ENCODE data around the gene CTNNAL1. TPM values are rescaled to one million over a fixed set of nuclear protein-coding genes. Genes with fewer than 3 reads are reported as not detected.

Gene CTNNAL1
- total and polyA plus RNA-seq, 9 of the 15 experiments (the other 6 are each of a cell fraction or from before 2014, with no cell fraction given) = 23.2 to 78.0 (median 46.7) TPM

DNA sequence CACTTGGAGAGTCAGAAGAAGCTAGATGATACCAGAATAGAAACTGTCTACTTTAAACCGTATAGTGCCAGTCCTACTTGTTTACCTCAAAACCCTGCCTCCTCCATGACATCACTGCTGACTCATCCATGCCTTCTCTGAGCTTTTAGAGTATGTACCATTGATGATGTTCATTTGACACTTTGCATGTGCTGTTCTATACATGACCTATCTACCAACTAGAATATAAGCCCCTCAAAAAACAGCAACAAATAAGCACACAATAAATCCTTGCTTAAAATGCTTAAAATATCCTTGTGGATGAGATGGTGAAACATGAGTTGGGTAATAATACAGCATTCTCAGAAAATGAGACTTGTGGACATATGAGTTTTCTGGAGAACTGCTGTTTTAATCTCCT lies 2.6 kb downstream of the CTNNAL1 start (continued):
- TF ChIP-seq, protein P1, sequence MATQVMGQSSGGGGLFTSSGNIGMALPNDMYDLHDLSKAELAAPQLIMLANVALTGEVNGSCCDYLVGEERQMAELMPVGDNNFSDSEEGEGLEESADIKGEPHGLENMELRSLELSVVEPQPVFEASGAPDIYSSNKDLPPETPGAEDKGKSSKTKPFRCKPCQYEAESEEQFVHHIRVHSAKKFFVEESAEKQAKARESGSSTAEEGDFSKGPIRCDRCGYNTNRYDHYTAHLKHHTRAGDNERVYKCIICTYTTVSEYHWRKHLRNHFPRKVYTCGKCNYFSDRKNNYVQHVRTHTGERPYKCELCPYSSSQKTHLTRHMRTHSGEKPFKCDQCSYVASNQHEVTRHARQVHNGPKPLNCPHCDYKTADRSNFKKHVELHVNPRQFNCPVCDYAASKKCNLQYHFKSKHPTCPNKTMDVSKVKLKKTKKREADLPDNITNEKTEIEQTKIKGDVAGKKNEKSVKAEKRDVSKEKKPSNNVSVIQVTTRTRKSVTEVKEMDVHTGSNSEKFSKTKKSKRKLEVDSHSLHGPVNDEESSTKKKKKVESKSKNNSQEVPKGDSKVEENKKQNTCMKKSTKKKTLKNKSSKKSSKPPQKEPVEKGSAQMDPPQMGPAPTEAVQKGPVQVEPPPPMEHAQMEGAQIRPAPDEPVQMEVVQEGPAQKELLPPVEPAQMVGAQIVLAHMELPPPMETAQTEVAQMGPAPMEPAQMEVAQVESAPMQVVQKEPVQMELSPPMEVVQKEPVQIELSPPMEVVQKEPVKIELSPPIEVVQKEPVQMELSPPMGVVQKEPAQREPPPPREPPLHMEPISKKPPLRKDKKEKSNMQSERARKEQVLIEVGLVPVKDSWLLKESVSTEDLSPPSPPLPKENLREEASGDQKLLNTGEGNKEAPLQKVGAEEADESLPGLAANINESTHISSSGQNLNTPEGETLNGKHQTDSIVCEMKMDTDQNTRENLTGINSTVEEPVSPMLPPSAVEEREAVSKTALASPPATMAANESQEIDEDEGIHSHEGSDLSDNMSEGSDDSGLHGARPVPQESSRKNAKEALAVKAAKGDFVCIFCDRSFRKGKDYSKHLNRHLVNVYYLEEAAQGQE (IDR thresholded peaks at IDR 0.05; ENCODE audit: borderline replicate concordance) = peak; percentile 21; the same call in 1 of the 2 replicates
- TF ChIP-seq, protein P1 (CRISPR knock-in tag; IDR thresholded peaks at IDR 0.05; ENCODE audit: low read depth) = no peak
- TF ChIP-seq BRD4 (IDR thresholded peaks at IDR 0.05) (no peak), FOS (IDR thresholded peaks at IDR 0.05; ENCODE audit: extremely low read depth, insufficient read length) (peak; percentile 20), ZNF589 (CRISPR knock-in tag; IDR thresholded peaks at IDR 0.05; ENCODE audit: low read depth) (no peak), POLR2H (tag; IDR thresholded peaks at IDR 0.05; ENCODE audit: low read depth) (peak; percentile 27; the same call in 1 of the 2 replicates), HMG20B (CRISPR knock-in tag; IDR thresholded peaks at IDR 0.05) (no peak), SRSF7 (optimal IDR thresholded peaks at IDR 0.05; ENCODE audit: low read depth, low read length) (no peak), DPF2 (IDR thresholded peaks at IDR 0.05) (peak; percentile 71; the same call in 1 of the 2 replicates), OTX1 (CRISPR knock-in tag; IDR thresholded peaks at IDR 0.05) (no peak), TARDBP (IDR thresholded peaks at IDR 0.05) (peak; percentile 36; the same call in 1 of the 2 replicates), MAFG (tag; conservative IDR thresholded peaks at IDR 0.05) (peak; percentile 88), FOXJ2 (tag; IDR thresholded peaks at IDR 0.05) (peak; percentile 70; the same call in 1 of the 2 replicates), ZNF436 (CRISPR knock-in tag; IDR thresholded peaks at IDR 0.05) (no peak), ARID1B (IDR thresholded peaks at IDR 0.05) (peak; percentile 47)
- TF ChIP-seq, protein P2, sequence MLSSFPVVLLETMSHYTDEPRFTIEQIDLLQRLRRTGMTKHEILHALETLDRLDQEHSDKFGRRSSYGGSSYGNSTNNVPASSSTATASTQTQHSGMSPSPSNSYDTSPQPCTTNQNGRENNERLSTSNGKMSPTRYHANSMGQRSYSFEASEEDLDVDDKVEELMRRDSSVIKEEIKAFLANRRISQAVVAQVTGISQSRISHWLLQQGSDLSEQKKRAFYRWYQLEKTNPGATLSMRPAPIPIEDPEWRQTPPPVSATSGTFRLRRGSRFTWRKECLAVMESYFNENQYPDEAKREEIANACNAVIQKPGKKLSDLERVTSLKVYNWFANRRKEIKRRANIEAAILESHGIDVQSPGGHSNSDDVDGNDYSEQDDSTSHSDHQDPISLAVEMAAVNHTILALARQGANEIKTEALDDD (IDR thresholded peaks at IDR 0.05) = 0 out of 2 replicates have a peak, but pooled peaks have one; percentile 15
- TF ChIP-seq, protein P3, sequence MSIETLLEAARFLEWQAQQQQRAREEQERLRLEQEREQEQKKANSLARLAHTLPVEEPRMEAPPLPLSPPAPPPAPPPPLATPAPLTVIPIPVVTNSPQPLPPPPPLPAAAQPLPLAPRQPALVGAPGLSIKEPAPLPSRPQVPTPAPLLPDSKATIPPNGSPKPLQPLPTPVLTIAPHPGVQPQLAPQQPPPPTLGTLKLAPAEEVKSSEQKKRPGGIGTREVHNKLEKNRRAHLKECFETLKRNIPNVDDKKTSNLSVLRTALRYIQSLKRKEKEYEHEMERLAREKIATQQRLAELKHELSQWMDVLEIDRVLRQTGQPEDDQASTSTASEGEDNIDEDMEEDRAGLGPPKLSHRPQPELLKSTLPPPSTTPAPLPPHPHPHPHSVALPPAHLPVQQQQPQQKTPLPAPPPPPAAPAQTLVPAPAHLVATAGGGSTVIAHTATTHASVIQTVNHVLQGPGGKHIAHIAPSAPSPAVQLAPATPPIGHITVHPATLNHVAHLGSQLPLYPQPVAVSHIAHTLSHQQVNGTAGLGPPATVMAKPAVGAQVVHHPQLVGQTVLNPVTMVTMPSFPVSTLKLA (conservative IDR thresholded peaks at IDR 0.05) = peak in 1 of 2 experiments; percentile 54; a peak in 1 of 4 replicates
